HCT116 (cell line): ENCODE results near the gene C10orf143.
"Not testable (repeated sequence)": the region's sequence is repeated elsewhere in the genome, so short reads cannot be mapped to it uniquely, and the experiment has no call there.

ENCODE experiments used
- CTCF ChIP-seq, 3 experiments: fragments of 200-600 bp in 1 of 3; sonication (generic) in 1 of 3; IDR thresholded peaks in 2 of 3; conservative IDR thresholded peaks in 1 of 3; 2 replicates each; pipeline ENCODE4 v1.5.1; 2012 to 2017; ENCODE audit warnings: low read depth in 2 of 3, low read length in 2 of 3, antibody characterized with exemption in 1 of 3, borderline replicate concordance in 1 of 3, control low read depth in 1 of 3, mild to moderate bottlenecking in 1 of 3, mixed read lengths in 1 of 3, mixed run types in 1 of 3, moderate library complexity in 1 of 3; ENCODE audit not compliant: insufficient read depth in 1 of 3
- EGR1 ChIP-seq: IDR thresholded peaks from 2 replicates; pipeline ENCODE4 v1.6.1; 2012; ENCODE audit warnings: low read depth
- EZH2phosphoT487 ChIP-seq: fragments of 200-600 bp; IDR thresholded peaks from 2 replicates; pipeline ENCODE4 v1.6.1; 2018; ENCODE audit warnings: antibody characterized with exemption, borderline replicate concordance
- MAX ChIP-seq: IDR thresholded peaks from 2 replicates; pipeline ENCODE4 v1.6.1; 2012
- POLR2A ChIP-seq: IDR thresholded peaks from 2 replicates; pipeline ENCODE4 v1.7.0; 2011; ENCODE audit warnings: borderline replicate concordance; ENCODE audit not compliant: insufficient read depth, insufficient read length; ENCODE audit errors: extremely low read depth
- POLR2AphosphoS5 ChIP-seq: IDR thresholded peaks from 2 replicates; pipeline ENCODE4 v1.6.1; 2011; ENCODE audit warnings: mild to moderate bottlenecking, low read depth, low read length, moderate library complexity
- ZNF274 ChIP-seq: fragments of 200-500 bp; sonication (Bioruptor generic); IDR thresholded peaks from 2 replicates; pipeline ENCODE4 v1.6.1; 2014; ENCODE audit warnings: mild to moderate bottlenecking, low read depth, low read length, inconsistent platforms

GRCh38 chr10:130090565-130090964, 20.1 kb downstream of the C10orf143 start:
- TF ChIP-seq ZNF274; EGR1; MAX; CTCF (IDR thresholded peaks at IDR 0.05 in 2 of 3, conservative IDR thresholded peaks at IDR 0.05 in 1 of 3; ENCODE audit: borderline replicate concordance in 1 of 3, insufficient read depth in 1 of 3, low read depth in 2 of 3, low read length in 2 of 3); POLR2AphosphoS5; EZH2phosphoT487; POLR2A: not testable (repeated sequence)
